Measurements from ENCODE around the gene ATG7.
"Not testable (repeated sequence)": the region's sequence is repeated elsewhere in the genome, so short reads cannot be mapped to it uniquely, and the experiment has no call there.

The ATG7 gene

GRCh38 chr3:11254876-11255275 is 17.3 kb upstream of the ATG7 start:
- DNase-seq: no peak

- not testable (repeated sequence) for DNase-seq
Measured at GRCh38 chr3:11255537-11255936, 16.7 kb upstream of the ATG7 start.

GRCh38 chr3:11258958-11259357 is 13.2 kb upstream of the ATG7 start:
- no peak for DNase-seq

DNA sequence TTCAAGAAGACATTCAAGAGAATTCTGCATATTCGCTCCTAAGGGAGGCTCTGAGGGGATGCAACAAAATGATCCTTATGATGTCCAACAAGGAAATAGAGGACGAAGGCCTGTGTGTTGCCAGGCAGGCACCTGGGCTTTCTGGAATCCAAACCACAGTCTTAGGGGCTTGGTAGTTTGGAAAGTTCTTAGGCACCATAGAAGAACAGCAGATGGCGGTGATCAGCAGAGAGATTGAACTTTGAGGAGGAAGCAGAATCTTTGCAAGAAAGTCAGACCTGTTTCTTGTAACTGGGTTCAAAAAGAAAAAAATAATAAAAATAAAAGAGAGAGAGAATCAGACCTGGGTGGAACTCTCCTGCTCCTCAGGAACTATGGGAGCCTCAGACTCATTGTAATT is 11.7 kb upstream of the ATG7 start:
- DNase-seq: no peak

GRCh38 chr3:11269007-11269406 is 3.2 kb upstream of the ATG7 start:
- no peak for DNase-seq

DNA sequence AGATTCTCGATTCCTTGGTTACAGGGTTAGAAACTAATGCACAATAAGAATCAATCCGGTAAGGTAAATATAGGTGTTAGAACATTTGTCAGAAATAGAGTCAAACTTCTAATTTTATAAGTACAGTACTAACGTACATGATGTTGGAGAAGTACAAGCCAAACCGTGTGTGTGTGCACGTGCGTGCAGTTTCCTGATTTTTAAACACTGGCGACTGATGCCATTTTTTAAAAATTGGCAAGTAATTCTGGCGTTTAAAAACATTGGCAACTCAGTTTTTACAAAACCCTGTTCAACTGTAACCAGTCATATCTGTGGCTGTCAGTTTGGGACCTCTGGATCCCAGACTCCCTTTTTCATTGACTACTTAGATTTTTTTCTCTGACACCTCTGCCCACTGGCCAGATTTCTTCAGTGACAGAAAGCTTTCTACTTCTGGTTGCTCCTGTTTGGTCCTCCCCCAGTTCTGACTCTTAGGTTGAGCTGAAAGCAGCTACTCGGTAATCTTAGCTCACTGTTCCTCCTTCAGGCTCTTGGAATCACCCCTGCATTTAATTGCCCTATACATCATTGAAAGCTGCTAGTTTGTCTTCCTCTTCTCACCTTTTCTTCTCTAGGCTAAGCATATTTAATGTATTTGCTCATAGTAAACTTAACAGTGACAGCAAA is 843 bp downstream of the ATG7 start:
- DNase-seq: no peak

- no peak for DNase-seq
Measured at GRCh38 chr3:11273891-11274291, 1.7 kb downstream of the ATG7 start.

DNA sequence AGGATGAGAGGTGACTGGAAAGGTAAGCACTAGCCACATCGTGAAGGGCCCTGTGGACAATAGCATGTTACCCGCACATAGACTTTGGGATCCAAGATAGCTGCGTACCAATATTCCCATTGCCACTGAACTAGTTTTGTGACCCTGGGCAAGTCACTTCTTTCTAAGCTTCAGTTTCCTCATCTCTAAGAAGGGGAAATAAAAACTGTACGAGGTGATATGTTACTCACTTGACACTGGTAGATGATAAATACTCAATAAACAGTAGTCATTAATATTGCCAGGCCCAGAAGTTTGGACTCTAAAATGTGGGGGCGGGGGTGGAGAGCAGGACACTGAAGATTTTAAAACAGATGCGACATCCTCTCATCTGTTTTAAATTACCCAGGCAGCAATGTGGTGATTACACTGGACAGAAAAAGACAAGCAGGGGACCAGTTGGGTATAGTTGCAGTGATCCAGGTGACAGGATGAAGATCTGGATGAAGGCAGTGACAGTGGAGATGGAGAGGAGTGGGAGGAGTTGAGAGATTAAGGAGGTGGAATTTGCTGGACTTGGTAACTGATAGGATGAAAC is 2.5 kb downstream of the ATG7 start:
- no peak for DNase-seq

GRCh38 chr3:11275926-11276325 is 3.7 kb downstream of the ATG7 start:
- DNase-seq: no peak

- no peak for DNase-seq
Measured at GRCh38 chr3:11276901-11277300, 4.7 kb downstream of the ATG7 start.

- no peak for DNase-seq
Measured at GRCh38 chr3:11282250-11283138, 10.3 kb downstream of the ATG7 start.

- DNase-seq: no peak
Measured at GRCh38 chr3:11283139-11283475, 10.9 kb downstream of the ATG7 start.

GRCh38 chr3:11284011-11284410 is 11.8 kb downstream of the ATG7 start:
- no peak for DNase-seq

- DNase-seq: no peak
Measured at GRCh38 chr3:11285471-11285870, 13.3 kb downstream of the ATG7 start.

GRCh38 chr3:11287404-11287803 is 15.2 kb downstream of the ATG7 start:
- no peak for DNase-seq

DNA sequence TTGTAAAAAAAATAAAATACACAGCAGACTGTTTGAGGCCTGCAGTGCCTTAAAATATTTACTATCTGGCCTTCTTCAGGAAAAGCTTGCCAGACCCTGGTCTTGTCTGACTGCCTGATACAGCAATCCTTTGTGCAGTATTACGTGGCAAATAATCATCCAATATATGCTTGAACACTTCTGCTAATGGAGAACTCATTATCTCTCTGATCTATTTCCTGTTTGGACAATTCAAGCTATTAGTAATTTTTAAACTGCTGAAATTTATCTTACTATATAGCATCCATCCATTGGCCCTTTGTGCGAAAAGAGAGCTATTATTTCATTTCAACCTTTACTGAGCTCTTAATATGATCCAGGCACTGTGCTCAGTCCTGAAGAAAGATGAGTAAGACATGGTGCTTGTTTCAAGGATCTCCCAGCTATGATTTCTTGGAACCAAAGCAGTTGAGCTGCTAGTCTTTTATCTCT is 15.9 kb downstream of the ATG7 start:
- no peak for DNase-seq

GRCh38 chr3:11288786-11289637 is 16.8 kb downstream of the ATG7 start:
- no peak for DNase-seq

DNA sequence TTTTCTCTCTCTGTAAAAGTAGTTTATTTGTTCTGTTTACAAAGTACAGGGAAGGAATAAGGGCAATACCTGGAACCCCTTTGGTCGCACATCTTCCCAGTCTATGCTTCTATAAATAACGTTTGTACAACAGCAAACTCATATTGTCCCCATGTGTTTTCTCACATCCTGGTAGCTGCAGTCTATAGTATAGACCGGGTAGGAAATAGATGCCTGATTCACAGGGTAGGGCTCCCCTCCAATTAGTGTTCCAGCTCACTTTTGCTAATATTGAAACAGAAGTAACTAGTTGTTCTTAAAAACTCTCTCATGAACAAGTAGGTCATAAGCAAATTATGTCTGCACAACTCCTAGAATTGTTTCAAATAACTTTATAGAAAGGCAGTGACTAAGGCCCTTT is 17.7 kb downstream of the ATG7 start:
- DNase-seq: no peak

DNA sequence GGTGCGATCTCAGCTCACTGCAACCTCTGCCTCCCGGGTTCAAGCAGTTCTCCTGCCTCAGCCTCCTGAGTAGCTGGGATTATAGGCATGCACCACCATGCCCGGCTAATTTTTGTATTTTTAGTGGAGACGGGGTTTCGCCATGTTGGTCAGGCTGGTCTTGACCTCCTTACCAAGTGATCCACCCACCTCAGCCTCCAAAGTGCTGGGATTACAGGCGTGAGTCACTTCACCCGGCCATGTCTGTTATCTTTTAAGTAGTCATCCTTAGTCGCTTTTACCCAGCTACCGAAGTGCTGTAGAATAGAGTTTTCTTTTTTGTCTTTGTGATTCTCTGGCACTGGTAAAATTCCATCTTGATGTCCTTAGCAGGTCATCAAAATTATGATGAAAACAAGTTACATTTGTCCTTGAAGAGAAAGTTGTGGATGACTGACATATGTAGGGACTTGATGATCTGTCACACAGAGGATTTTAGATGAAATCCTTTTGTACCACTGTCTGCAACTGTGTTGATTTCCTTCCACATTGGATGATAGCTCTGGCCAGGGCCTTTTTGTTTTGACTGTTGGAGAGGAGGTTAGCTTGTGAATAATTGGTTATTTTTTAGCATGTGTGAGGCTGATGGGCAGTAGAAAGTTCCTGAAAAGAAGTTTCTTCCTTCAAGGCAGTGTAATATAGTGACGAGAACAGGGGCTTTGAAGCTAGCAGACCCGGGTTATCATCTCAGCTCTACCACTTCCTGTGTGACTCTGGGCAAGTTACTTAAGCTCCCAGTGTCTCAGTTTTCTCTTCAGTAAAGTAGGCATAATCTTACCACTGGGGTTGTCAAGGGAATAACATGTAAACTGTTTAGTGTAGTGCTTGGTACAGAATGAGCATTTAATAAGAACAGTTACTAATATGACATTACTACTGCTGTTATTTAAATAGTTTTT is 18.8 kb downstream of the ATG7 start:
- no peak for DNase-seq

- DNase-seq: peak; percentile 29
Measured at GRCh38 chr3:11291808-11292207, 19.6 kb downstream of the ATG7 start.

DNA sequence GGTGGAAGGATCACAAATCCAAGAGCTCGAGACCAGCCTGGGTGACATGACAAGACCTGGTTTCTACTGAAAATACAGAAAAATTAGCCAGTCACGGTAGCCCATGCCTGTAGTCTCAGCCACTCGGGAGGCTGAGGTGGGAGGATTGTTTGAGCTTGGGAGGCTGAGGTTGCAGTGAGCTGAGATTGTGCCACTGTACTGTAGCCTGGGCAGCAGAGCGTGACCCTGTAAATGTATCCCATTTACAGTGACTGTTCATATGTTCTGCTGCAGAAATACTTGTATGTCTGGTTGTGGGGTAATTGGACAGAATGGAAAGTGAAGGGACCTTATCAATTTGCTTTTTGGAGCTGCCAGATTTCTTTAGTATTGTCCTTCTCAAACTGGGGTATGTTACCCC is 24.9 kb downstream of the ATG7 start:
- DNase-seq: no peak

- no peak for DNase-seq
Measured at GRCh38 chr3:11300970-11301369, 28.8 kb downstream of the ATG7 start.

Measured in NCI-H510A (cell line).